Stimulated activated CD4-positive, alpha-beta T cell treated with anti-CD3 and anti-CD28 coated beads, Interleukin-12 subunit alpha, Interleukin-12 subunit beta, amount 100 ng/mL, for 48 hours (primary cell): Measurements from ENCODE around the gene VRTN.

Source experiments
- DNase-seq, 3 donors: peaks; one replicate each; pipeline ENCODE4 v3.0.0-alpha.2; 2020; ENCODE audit warnings: low read depth in 2 of 3, low spot score in 1 of 3

Gene VRTN

GRCh38 chr14:74392616-74393570 is 44.6 kb downstream of the VRTN start:
- DNase-seq: no peak

- DNase-seq: no peak
Observed at GRCh38 chr14:74394549-74394948, 46.3 kb downstream of the VRTN start.

- no peak for DNase-seq
Observed at GRCh38 chr14:74395094-74395493, 46.8 kb downstream of the VRTN start.

DNA sequence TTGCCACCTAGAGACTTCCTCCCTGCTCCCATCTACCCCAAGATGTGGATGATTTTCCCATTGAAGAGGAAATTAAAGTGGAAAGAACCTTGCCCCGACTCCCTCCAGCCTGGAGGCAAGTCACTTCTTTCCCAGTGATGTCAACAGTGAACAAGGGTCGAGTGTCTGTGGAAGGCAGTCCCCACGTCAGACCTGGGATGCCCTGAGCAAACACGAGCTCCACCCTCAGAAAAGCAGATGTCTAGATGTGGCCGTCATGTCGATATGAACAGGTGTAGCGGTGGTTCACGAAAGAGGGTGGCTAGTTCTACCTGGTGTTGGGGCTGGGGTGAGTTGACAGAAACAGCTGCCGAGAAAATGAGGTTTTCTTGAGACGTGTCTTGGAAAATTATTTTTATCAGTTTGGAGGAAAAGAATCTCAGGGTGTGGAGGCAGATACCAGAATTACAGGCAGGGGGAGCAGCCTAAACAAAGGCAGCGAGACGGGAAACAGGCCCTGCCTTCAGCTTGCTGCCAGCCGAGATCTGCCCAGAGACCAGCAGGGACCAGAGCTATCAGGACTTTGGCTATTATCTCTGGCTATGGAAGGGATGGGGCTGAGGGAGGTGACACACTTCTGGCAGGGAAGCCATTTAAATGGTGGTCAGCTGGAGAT is 51.9 kb downstream of the VRTN start:
- DNase-seq: no peak

DNA sequence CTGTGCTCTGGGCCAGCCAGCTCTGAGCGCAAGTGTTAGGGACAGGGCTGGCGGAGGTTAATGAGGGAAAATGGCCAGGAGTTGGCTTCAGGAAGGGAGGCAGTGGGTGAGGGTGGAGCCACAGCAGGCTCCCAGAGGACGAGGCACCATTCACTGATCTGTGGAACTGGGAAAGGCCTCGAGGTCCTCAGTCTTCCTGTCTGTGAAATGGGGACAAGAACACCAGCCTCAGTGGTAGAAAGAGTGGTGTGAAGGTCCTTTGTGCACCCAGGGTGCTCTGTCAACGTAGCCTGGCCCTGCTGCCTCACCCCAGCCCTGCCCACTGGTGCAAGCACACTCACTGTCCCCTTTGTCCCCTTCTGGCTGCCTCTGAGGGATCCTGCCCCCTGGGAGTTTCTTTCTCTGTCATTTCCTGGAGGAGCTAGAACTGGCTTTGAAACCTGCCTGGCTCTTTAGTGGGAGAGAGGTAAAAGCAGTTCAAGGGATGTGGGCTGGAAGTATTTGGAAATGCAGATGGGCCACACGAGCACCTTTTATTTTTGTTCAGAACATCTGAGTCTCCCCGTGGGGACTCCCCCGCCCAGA is 52.7 kb downstream of the VRTN start:
- DNase-seq: no peak

DNA sequence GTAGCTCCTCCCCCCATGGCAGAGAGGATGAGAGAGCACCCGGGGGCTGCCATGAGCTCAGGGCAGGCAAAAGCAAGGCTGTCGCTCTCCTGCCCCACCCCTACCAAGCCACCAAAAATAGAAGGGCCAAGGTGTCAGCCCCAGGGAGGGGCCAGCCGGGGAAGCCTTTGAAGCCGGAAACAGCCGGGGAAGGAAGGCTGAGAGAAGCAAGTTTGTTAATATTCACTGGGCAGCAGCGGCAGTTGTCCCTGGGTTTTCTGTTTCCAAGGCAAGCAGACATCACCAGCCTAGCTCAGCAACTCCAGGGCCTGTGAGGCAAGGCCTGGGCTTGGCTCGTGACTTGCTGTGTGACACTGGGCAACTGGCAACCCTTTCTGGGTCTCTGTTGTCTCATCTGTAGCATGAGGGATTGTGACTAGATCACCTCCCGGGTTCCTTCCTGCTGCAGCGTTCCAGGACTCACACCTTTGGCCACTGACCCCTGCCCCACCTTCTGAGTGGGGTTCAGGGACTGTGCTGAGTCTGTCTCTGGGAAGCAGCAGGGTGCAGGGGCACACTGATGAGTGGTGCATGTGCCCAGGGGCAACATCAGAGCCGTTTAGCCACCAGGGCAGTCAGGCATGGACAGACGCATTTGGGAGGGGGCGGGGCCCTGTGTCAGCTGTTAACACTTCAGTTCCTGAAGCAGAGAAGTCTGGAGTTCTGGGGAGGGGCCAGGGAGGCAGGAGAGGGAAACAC is 53.4 kb downstream of the VRTN start:
- DNase-seq: peak; percentile 21 to 35 (median 25)

DNA sequence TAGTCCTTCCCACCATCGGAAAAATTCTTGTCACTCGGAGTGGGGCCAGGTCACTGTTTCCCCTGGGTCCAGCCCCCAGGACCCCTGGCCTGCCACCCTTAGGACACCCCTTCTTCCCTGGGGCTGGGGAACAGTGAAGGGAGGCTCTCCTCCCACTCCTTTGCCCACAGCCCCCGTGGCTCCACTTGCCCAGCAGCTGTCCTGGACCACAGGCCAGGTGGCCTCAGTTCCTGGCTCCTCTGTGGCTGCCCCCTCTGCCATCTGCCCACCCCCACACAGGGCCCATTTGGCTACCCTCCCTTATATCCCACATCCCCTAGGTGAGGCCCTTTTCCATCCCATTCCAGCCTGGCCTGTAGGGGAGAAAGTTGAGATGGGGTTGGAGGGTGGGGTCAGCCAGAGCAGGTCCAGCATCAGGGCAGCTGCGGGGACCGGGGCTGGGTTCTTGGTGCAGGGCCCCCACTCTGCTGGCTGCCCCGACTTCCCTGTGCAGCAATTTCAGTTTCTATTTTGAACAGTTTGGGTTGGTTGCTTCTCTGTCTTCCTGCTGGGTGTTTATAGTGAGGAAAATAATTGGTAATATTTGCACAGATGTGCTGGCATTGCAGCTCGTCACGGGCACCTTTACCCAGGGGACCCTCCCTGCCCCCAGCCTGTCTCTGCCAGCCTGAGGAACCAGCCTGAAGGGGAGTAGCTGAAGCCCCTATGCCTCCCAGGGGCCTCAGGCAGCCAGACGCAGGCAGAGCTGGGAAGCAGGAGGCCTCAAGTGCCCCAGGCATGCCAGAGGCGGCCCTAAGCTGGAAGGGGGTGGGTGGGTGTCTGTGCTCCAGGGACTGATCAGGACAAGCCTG is 54.4 kb downstream of the VRTN start:
- no peak for DNase-seq

- no peak for DNase-seq
Observed at GRCh38 chr14:74403619-74404417, 55.5 kb downstream of the VRTN start.

- DNase-seq: no peak
Observed at GRCh38 chr14:74404435-74404834, 56.2 kb downstream of the VRTN start.

GRCh38 chr14:74405663-74406062 is 57.4 kb downstream of the VRTN start:
- DNase-seq: no peak

DNA sequence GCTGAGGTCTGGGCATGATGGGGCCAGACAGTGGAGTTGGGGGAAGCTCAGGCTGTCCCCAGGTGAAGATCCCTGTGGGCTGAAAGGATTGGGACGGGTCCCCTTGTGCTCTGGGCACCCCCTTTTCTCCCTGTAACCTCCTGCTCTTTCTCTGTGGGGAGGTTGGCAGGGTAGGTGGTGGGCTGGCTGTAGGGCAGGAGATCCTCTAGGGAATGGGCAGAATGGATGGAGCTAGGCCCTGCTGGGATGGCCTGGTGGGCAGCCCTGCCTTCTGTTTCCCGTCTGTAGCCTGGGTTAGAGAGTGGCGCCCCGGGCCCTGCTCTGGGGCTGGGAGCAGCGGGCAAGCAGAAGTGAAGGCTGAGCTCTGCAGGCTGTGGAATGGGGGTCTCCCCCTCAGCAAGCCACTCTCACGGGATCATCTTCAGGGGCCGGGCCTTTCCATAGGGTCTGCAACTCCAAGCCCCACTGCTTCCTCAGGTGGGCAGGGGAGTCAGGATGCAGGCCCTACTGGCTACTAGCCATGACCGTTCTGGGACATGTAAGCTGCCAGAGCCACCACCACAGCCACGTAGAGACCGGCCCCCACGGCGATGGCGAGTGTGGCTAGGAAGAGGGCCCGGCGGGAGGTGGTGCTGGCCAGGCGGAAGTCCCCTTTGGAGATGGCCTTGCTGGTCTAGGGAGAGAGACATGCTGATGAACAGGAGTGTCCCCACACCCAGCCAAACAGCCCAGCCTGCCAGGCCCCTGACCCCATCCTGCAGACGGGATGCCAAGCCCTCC is 58.9 kb downstream of the VRTN start:
- no peak for DNase-seq

DNA sequence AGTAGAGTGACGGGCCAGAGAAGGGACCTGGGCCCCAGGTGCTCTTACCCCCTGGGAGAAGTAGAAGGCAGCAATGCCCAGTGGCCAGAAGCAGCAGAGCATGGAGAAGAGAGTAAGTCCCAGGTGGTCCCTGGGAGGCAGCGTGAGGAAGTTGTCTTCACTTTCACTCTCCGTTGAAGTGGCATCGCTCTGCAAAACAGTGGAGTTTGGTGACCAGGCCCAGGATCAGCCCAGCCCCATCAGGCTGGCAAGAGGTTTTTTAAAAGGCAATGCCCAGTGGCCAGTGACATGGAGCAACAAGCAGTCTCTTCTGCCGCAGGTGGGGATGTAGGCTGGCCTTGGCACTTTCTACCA is 59.5 kb downstream of the VRTN start:
- no peak for DNase-seq

DNA sequence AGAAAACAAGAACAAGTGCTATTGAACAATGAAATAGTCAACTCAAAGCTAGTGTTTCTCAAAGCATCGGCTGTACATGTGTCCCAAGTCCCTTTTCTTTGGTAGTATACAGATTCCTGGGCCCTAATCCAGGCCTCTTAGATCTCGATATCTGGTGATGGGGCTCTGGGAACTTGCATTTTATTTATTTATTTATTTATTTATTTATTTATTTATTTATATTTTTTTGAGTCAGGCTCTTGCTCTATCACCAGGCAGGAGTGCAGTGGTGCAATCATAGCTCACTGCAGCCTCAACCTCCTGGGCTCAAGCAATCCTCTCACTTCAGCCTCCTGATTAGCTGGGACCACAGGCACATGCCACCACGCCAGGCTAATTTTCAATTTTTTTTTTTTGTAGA is 60.6 kb downstream of the VRTN start:
- no peak for DNase-seq

- DNase-seq: no peak
Observed at GRCh38 chr14:74409441-74409840, 61.2 kb downstream of the VRTN start.
